GM12872 (cell line): ENCODE measurements around the gene GARIN6.

ENCODE experiments used
- TF ChIP-seq, protein P1 (sequence below): IDR thresholded peaks from 3 replicates; pipeline ENCODE4 v1.5.1; 2011; ENCODE audit warnings: low read depth, mild to moderate bottlenecking, low read length, moderate library complexity; ENCODE audit not compliant: insufficient read depth

Gene GARIN6

DNA sequence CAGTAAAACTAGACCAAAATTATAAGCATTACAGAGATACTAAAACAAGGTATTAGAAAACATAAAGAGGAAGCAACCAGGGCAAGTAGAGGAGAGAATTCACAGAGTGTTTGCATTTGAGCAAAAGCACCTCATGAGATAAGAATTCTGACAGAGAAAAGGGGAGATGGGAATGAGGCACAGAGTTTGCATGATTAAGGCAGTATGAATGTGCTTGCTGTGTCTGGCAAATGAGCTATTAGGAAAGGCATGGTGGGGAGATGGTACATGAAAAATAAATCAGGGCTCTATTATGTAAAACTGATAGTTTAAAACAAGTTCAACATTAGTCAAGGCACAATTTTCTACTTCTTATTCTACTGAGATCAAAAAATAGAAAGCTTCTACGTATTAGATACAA is 23.1 kb downstream of the GARIN6 start:
- TF ChIP-seq, protein P1, sequence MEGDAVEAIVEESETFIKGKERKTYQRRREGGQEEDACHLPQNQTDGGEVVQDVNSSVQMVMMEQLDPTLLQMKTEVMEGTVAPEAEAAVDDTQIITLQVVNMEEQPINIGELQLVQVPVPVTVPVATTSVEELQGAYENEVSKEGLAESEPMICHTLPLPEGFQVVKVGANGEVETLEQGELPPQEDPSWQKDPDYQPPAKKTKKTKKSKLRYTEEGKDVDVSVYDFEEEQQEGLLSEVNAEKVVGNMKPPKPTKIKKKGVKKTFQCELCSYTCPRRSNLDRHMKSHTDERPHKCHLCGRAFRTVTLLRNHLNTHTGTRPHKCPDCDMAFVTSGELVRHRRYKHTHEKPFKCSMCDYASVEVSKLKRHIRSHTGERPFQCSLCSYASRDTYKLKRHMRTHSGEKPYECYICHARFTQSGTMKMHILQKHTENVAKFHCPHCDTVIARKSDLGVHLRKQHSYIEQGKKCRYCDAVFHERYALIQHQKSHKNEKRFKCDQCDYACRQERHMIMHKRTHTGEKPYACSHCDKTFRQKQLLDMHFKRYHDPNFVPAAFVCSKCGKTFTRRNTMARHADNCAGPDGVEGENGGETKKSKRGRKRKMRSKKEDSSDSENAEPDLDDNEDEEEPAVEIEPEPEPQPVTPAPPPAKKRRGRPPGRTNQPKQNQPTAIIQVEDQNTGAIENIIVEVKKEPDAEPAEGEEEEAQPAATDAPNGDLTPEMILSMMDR, result no peak

DNA sequence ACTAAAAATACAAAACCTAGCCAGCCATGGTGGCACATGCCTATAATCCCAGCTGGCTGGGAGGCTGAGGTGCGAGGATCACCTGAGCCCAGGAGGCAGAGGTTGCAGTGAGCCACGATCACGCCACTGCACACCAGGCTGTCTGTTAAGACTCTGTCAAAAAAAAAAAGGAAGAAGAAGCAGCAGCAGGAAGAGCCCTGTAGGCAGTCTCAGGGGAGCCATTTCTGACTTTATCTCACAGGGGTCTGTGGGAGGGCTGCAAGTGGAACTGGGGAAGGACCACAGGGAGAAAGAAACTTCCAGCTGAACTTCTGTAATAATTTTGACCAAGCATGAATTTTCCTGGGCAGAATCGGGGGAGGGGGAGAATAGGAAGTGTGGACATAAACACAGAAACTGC is 32.7 kb downstream of the GARIN6 start:
- TF ChIP-seq, protein P1, result no peak

DNA sequence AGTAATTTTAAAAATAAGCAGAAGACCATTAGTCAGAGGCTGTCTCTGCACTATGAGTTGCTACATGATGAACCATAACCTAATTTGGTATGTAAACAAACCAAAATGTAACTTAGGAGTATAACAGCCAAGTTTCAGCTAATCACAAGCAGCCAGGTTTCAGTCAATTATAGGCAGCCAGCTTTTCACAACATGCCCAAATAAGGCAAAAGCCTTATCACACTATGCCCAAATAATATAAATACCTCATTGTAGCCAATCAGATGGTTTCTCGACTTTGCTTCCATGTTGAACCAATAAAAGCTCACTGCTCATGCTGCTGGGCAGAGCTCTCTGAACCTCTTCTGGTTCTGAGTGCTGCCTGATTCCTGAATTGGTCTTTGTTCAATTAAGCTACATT is 38.6 kb downstream of the GARIN6 start:
- TF ChIP-seq, protein P1, result no peak

DNA sequence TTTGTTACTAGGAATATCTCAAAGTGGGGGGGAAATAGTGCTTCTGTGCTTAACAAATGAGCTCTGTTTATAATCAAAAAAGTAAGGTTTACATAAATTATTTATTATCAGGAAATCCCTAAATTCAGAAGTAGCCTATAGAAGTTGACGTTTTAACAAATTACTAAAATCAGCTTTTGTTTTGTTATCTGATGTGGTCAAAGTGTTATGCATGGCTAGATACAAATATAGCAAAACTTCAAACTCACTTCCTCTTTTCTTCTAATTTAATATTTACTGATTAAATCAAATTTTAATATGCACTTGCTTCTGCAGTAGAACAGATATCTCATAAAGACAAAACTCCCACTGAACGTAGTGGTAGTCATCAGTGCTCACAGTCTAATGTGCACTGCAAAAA is 47.5 kb downstream of the GARIN6 start:
- TF ChIP-seq, protein P1, result no peak
